GM12891 (cell line): Measurements from ENCODE around the gene AGER.

Experiments used
- DNase-seq: peaks from one replicate; pipeline ENCODE4 v3.0.0; 2011; ENCODE audit warnings: low spot score; ENCODE audit not compliant: insufficient read length
- FAIRE-seq: peaks from 2 replicates; lab custom pipeline; 2011; peaks lifted over from hg19 to GRCh38; lab: Jason Lieb, UNC
- PAX5 ChIP-seq: IDR thresholded peaks from 2 replicates; pipeline ENCODE4 v1.6.1; 2011; ENCODE audit warnings: low read length, moderate library complexity, mild to moderate bottlenecking; ENCODE audit not compliant: insufficient read depth, severe bottlenecking
- POLR2A ChIP-seq: IDR thresholded peaks from 2 replicates; pipeline ENCODE4 v1.6.1; 2011; ENCODE audit warnings: low read depth, low read length, control low read depth
- POLR2AphosphoS5 ChIP-seq: IDR thresholded peaks from 2 replicates; pipeline ENCODE4 v1.6.1; 2011; ENCODE audit warnings: low read depth, low read length, control low read depth
- POU2F2 ChIP-seq: IDR thresholded peaks from 2 replicates; pipeline ENCODE4 v1.6.1; 2011; ENCODE audit warnings: low read depth, mild to moderate bottlenecking, control low read depth, low read length, moderate library complexity
- SPI1 ChIP-seq: IDR thresholded peaks from 2 replicates; pipeline ENCODE4 v1.6.1; 2011; ENCODE audit warnings: low read depth, low read length, control low read depth
- TAF1 ChIP-seq: IDR thresholded peaks from 2 replicates; pipeline ENCODE4 v1.6.1; 2011; ENCODE audit warnings: low read depth, low read length, control low read depth

Gene AGER

DNA sequence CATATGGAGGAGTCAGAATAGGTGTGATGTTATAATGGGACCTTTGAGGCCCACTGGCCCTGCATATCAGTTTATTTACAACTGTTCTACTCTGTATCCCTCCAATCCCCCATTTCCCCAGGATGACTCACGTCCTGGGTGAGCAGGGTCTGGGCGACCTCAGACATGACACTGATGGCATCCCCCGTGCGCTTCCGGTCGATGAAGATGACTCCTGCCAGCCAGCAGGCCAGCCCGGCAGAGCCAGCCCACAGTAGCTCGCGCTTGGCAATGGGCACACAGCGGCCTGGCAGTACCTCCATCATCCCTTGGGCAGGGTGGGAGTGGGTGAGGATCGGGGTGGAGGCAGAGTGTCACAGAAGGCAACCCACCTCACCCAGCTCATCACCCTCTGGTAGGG, 13.8 kb downstream of the AGER start:
- FAIRE-seq: no peak

DNA sequence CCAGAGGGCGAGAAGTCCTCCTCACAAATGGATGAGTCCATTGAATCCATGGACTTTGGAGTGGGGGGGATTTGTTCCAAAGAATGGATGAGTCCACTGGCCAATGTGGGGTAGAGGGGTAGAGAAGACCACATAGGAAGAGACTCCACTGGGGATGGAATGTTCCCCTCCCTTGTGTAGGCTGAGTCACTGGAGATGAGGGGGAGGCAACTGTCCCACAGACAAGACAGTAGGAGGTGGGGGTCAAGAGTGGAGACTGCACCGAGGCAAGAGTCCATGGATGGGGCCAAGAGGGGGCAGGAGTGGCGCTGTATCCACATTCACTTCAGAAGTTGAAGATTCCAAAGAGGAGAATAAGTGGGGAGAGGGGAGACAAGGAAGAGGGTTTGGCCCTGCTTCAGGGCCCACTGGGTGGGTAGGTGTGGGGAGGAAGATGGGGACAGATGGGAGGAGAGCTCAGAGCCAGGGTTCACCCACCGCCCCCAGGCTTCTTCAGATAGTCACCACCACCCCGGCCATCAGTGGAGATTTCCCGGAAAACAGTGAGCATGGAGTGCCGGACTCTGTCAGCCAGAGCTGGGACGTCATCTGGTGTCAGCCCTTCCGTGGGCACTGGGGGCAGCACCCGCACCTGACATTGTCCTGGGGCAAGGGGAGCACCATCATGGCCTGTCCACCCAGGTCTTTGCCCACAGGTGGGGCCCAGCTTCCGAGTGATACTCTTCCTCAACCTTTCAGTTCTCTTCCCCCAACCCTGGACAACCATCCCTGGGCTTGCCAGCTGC, 15.1 kb downstream of the AGER start:
- TF ChIP-seq POU2F2 (no peak), PAX5 (no peak), SPI1 (no peak), TAF1 (no peak), POLR2A (no peak), POLR2AphosphoS5 (no peak)
- FAIRE-seq (no peak), DNase-seq (no peak)

More for the DNA sequence above, 13.8 kb downstream of the AGER start:
- no peak for DNase-seq
- no peak for TF ChIP-seq SPI1

DNA sequence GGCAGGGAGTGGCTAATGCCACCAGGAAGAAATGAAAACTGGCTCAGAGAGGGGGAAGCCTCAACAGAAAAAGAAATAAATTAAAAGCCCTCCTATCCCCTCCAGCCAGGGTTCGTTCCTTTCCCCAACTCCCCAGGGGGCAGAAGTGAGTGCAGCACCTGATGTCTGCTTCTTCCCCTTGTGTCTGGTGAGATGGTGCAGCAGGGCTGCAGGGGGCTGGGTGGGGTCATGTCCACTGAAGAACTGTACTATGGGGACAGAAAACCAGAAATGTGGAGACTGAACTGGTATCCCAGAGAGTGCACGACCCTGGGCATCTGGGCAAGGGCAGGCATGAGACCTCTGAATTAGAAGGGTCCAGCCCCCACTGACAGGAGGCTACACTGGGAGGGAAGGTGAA, 15.7 kb downstream of the AGER start:
- TF ChIP-seq POLR2A (no peak), TAF1 (no peak), POU2F2 (no peak), PAX5 (no peak), POLR2AphosphoS5 (no peak), SPI1 (no peak)
- FAIRE-seq (no peak), DNase-seq (no peak)

DNA sequence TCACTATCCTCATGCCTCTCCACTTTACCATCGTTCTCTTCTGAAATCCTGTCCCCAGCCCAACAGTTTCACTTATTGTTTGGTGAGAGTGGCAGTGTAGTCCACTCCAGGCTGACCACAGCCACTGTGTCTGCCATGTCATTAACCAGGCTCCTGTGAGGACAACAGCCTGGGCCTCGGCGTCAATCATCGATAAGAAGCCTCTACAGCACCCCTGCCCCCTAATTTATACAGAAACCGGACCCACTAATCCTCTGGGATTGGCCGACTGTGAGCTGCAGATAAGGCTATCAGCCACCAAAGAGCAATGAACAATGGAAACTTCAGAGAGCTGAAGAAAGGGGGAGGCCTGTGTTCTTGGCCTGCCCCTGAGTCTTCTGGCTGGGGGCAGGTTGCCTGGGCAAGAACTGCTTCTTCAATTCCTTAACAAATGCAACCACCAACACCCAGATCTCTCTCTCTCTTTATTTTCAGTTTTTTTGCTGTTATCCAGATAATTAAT, 16.2 kb downstream of the AGER start:
- TF ChIP-seq SPI1 (no peak), PAX5 (no peak), POLR2A (no peak), TAF1 (no peak), POLR2AphosphoS5 (no peak), POU2F2 (no peak)
- no peak for DNase-seq
- FAIRE-seq: no peak

DNA sequence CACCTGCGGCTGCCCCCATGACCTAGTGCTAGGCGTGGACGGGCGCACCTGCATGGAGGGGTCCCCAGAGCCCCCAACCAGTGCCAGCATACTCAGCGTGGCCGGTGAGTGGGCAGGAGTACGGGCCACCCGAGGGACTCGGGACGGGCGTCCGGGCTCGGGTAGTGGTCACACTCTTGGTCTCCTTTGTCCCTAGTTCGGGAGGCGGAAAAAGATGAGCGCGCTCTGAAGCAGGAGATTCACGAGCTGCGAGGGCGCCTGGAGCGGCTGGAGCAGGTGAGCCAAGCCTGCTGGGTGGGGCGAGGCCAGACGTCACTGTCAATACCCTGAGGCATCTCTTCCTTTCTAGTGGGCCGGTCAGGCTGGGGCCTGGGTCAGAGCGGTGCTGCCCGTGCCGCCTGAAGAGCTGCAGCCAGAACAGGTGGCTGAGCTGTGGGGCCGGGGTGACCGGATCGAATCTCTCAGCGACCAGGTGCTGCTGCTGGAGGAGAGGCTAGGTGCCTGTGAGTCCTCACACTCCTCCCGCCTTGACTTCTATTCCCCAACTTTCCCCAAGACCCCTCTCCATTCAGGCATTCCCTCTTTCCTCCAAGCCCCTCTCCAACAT, 16.8 kb downstream of the AGER start:
- TF ChIP-seq POU2F2 (no peak), PAX5 (no peak), POLR2A (no peak), TAF1 (no peak), POLR2AphosphoS5 (no peak), SPI1 (no peak)
- no peak for FAIRE-seq
- DNase-seq: no peak

DNA sequence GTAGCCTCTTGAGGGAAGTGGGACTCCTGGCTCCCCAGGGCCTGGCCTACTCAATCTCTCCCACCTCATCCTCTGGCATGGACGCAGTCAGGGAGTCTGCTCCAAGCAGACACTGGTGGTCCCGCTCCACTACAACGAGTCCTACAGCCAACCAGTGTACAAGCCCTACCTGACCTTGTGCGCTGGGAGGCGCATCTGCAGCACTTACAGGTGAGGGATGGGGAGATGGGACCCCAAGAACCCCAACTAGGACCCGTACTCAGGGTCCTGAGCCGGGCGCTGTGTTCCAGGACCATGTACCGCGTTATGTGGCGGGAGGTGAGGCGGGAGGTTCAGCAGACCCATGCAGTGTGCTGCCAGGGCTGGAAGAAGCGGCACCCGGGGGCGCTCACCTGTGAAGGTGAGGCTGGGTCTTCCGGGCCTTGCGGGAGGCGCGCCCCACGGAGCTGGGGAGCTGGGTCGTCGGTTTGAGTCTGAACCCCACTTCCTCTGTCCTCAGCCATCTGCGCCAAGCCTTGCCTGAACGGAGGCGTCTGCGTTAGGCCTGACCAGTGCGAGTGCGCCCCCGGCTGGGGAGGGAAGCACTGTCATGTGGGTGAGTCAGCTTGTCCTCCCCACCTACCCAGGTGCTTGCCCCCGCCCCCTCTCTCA, 17.5 kb downstream of the AGER start:
- TF ChIP-seq SPI1 (no peak), POLR2A (no peak), PAX5 (no peak), POLR2AphosphoS5 (no peak), POU2F2 (no peak), TAF1 (no peak)
- no peak for FAIRE-seq
- no peak for DNase-seq

DNA sequence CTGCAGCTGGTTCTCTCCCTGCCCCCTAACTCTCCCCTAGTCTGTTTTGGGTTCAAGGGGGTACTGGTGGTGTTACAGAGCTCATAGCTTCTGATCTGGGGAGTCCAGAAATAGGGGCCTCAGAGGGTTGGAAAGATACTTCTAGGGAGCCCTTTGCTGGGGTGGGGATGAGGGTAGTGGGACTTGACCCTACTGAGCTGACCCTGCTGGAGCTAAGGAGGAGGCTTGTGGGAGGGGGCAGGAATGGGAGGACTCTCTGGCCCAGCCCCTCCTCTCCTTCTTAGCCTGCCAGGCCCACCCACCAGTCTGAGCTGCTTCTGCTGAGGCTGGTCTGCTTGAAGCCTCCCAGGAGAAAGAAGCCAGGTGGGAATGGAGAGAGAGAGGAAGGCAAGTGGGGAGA, 19.8 kb downstream of the AGER start, which contains the start of gene EGFL8:
EGFL8 (plus strand) TSS at position 301 of the 400 bp plus-strand sequence. CDS start 1,571 bp downstream, outside the sequence.
- DNase-seq (no peak), FAIRE-seq (no peak)
- no peak for TF ChIP-seq SPI1
- TF ChIP-seq POU2F2: no peak
- TF ChIP-seq POLR2AphosphoS5: no peak
- TF ChIP-seq PAX5: no peak
- no peak for TF ChIP-seq POLR2A
- no peak for TF ChIP-seq TAF1

DNA sequence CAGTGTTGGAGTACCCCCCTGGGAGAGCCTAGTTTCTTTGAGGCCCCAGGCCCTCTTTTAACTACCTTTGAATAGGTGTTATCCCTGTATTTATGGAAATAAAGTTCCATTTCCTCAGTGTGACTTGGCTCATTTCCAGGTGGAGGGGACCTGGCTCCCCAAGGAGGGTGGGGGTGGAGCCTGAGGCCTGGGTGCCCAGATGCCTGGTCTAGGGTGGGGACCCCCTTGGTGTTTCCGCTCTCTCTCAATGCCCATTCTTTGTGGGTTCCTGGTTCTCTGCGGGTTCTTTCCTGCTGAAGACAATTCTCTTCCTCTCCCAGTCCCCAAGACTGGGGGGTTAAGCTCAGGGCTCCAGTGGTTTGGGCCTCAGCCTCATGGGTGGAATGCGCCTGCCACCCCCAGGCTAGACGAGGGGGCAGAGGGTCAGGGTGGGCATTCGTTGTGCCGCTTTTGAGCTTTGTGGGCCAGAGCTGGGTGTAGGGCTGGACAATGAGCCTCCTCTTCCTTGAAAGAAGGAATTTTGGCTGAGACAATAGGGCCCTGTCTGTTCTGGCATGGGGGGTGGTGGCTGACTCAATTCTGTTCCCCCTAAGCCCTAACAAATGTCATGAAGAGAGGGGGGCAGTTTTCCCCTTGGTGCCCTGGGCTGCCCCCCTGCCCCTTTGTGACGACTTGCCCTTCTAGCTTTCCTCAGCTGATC, 20.3 kb downstream of the AGER start:
- no peak for TF ChIP-seq POLR2AphosphoS5
- TF ChIP-seq POU2F2: no peak
- TF ChIP-seq TAF1: no peak
- TF ChIP-seq PAX5: no peak
- no peak for TF ChIP-seq POLR2A
- no peak for TF ChIP-seq SPI1
- FAIRE-seq (no peak), DNase-seq (no peak)

DNA sequence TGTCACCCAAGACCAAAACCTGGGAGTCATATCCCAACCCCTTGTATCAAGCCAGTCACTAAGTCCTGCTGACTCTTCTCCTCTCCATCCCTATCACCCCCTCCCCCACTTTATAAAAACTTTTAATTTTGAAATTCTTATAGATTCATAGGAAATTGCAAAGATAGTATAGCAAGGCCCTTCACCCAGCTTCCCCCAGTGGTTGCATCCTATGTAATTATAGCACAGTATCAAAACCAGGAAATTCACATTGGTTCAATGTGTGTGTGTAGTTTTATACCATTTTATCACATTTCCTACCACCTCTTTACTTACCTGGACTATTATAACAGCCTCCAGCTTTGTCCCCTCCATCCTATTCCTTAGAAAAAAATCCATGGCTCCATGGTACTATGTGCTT, 26.0 kb downstream of the AGER start:
- no peak for DNase-seq
- TF ChIP-seq PAX5 (no peak), POU2F2 (no peak), TAF1 (no peak), POLR2A (no peak), POLR2AphosphoS5 (no peak), SPI1 (no peak)
- FAIRE-seq: no peak
